B cell (primary cell): ENCODE data around the gene KCNK4. TPM values are rescaled to one million over a fixed set of nuclear protein-coding genes. Genes with fewer than 3 reads are reported as not detected.

Experiments used
- ATAC-seq: fragments of 200-7000 bp; cut with Tn5 transposase; one replicate; pipeline ENCODE4 v1.10.0; 2021; ENCODE audit warnings: low read depth, mild to moderate bottlenecking, moderate number of reproducible peaks, moderate library complexity
- CTCF ChIA-PET: fragments of 350-600 bp; sonication (Branson Sonifier 250); formaldehyde crosslinking; loops from one replicate; lab custom pipeline; 2021; ENCODE audit warnings: antibody characterized with exemption, inconsistent platforms; lab: Charles Lee
- POLR2A ChIA-PET: fragments of 350-600 bp; sonication (Branson Sonifier 250); formaldehyde crosslinking; loops from one replicate; lab custom pipeline; 2021; ENCODE audit warnings: antibody characterized with exemption; lab: Charles Lee
- DNase-seq: peaks from one replicate; pipeline ENCODE4 v3.0.0; 2013
- H2AFZ ChIP-seq: 2 replicates; pipeline ENCODE4 v1.6.1; 2012; ENCODE audit warnings: mild to moderate bottlenecking, low read depth, low read length; ENCODE audit not compliant: insufficient read depth, poor library complexity, severe bottlenecking
- H3K27ac ChIP-seq, 2 donors: 1 replicate in 1 of 2; 2 replicates in 1 of 2; pipeline ENCODE4 v1.5.1; 2012 to 2013; ENCODE audit warnings: low read length in 2 of 2, mild to moderate bottlenecking in 2 of 2, moderate library complexity in 1 of 2
- H3K27me3 ChIP-seq, 4 experiments: fragments of 200-600 bp in 1 of 4; sonication (generic) in 1 of 4; replicated peaks in 1 of 4; 1 replicate in 2 of 4; 2 replicates in 2 of 4; pipeline versions ENCODE4 v1.6.1 to v1.7.0; 2013 to 2016; ENCODE audit warnings: low read length in 3 of 4, mild to moderate bottlenecking in 2 of 4, mixed read lengths in 1 of 4, moderate library complexity in 1 of 4; ENCODE audit not compliant: insufficient read depth in 4 of 4, control insufficient read depth in 3 of 4; ENCODE audit errors: control extremely low read depth in 1 of 4
- H3K36me3 ChIP-seq, 2 experiments: replicated peaks in 1 of 2; 1 replicate in 1 of 2; 2 replicates in 1 of 2; pipeline versions ENCODE4 v1.6.1 to v1.7.1; 2013; ENCODE audit warnings: low read length in 1 of 2; ENCODE audit not compliant: insufficient read depth in 2 of 2, control insufficient read depth in 1 of 2; ENCODE audit errors: control extremely low read depth in 1 of 2, extremely low read depth in 1 of 2
- H3K4me1 ChIP-seq, 2 donors: fragments of 200-600 bp in 1 of 2; sonication (generic) in 1 of 2; 1 replicate in 1 of 2; 2 replicates in 1 of 2; pipeline versions ENCODE4 v1.5.1 to v1.6.1; 2013 to 2017; ENCODE audit warnings: low read length in 2 of 2; ENCODE audit not compliant: control insufficient read depth in 2 of 2, insufficient read depth in 2 of 2
- H3K4me2 ChIP-seq: replicated peaks from 2 replicates; pipeline ENCODE3; 2012; ENCODE audit warnings: mild to moderate bottlenecking, low read depth, low read length; ENCODE audit not compliant: poor library complexity, severe bottlenecking
- H3K4me3 ChIP-seq, 5 experiments: fragments of 200-600 bp in 1 of 5; sonication (generic) in 1 of 5; 1 replicate in 3 of 5; 2 replicates in 2 of 5; pipeline versions ENCODE4 v1.5.1 to v1.7.0; 2011 to 2016; ENCODE audit warnings: low read length in 4 of 5, mild to moderate bottlenecking in 4 of 5, low read depth in 2 of 5, control low read depth in 1 of 5, moderate library complexity in 1 of 5; ENCODE audit not compliant: insufficient read depth in 1 of 5; ENCODE audit errors: control extremely low read depth in 1 of 5, extremely low read depth in 1 of 5
- H3K79me2 ChIP-seq: fragments of 200-600 bp; sonication (generic); one replicate; pipeline ENCODE4 v1.6.0; 2016; ENCODE audit warnings: low read length; ENCODE audit not compliant: control insufficient read depth, insufficient read depth
- H3K9ac ChIP-seq: fragments of 200-600 bp; sonication (generic); 2 replicates; pipeline ENCODE4 v1.6.1; 2017; ENCODE audit warnings: mild to moderate bottlenecking, low read length, moderate library complexity
- H3K9me3 ChIP-seq, 3 donors: one replicate each; pipeline versions ENCODE4 v1.6.1 to v1.7.1; 2013; ENCODE audit warnings: low read length in 2 of 3; ENCODE audit not compliant: control insufficient read depth in 2 of 3, insufficient read depth in 1 of 3; ENCODE audit errors: control extremely low read depth in 1 of 3
- H4K20me1 ChIP-seq: 2 replicates; pipeline ENCODE4 v1.6.0; 2012; ENCODE audit warnings: mild to moderate bottlenecking, low read length; ENCODE audit not compliant: insufficient read depth, control insufficient read depth, poor library complexity, severe bottlenecking
- H3K27ac Mint-ChIP-seq: one replicate; pipeline ENCODE4 v1.8.0; 2021; ENCODE audit warnings: mixed read lengths
- H3K27me3 Mint-ChIP-seq: one replicate; pipeline ENCODE4 v1.8.0; 2021; ENCODE audit warnings: mixed read lengths
- H3K4me1 Mint-ChIP-seq: one replicate; pipeline ENCODE4 v1.8.0; 2021; ENCODE audit warnings: mixed read lengths
- H3K4me3 Mint-ChIP-seq: one replicate; pipeline ENCODE4 v1.8.0; 2021; ENCODE audit warnings: mixed read lengths
- H3K9me3 Mint-ChIP-seq: one replicate; pipeline ENCODE4 v1.8.0; 2022; ENCODE audit warnings: mixed read lengths; ENCODE audit not compliant: insufficient read depth
- CTCF ChIP-seq: fragments of 200-600 bp; IDR thresholded peaks from one replicate; pipeline ENCODE4 v1.8.0; 2022; ENCODE audit warnings: antibody characterized with exemption, mild to moderate bottlenecking
- EZH2 ChIP-seq: IDR thresholded peaks from 2 replicates; pipeline ENCODE4 v1.6.1; 2012; ENCODE audit warnings: borderline replicate concordance, low read depth, mild to moderate bottlenecking, moderate library complexity, low read length; ENCODE audit not compliant: insufficient read depth, poor library complexity, severe bottlenecking
- WGBS: methylation state at CpG from one replicate; pipeline ENCODE4 v1.1.5; 2013; ENCODE audit warnings: missing lambda C conversion rate; ENCODE audit not compliant: insufficient coverage; 5-methylcytosine and 5-hydroxymethylcytosine counted together
- intact Hi-C: fragments of 100-400 bp; cut with micrococcal nuclease; formaldehyde crosslinking; loops from one replicate; pipeline ENCODE4 v1.10.0; 2022
- polyA plus RNA-seq: library from polyadenylated mRNA; depleted of rRNA; stranded (reverse); fragments of >200 nt; gene quantifications from 2 replicates; pipeline ENCODE4 v1.2.3, GENCODE V29; 2012
- total RNA-seq, 2 donors: library from RNA; stranded (reverse); fragments of 120-200 nt in 1 of 2; gene quantifications; 1 replicate in 1 of 2; 2 replicates in 1 of 2; pipeline versions ENCODE4 v1.2.3 to v1.2.4, GENCODE V29; 2013 to 2022

Gene KCNK4
- total and polyA plus RNA-seq, 2 donors (not counting 1 experiment from before 2014, with no cell fraction given) = 0.32 TPM; not detected in 1

GRCh38 chr11:64318766-64319761, 28.0 kb downstream of the KCNK4 start:
- no peak for DNase-seq
- Mint-ChIP-seq H3K9me3 (no peaks in the 10 kb centered on the region), H3K27me3 (no peaks in the 10 kb centered on the region), H3K27ac (peak overlapping the region; percentile 100), H3K4me3 (peak overlapping the region; percentile 98), H3K4me1 (peaks cover 30% of the 10 kb centered on the region)
- Histone ChIP-seq H3K79me2 (peaks cover 5% of the 10 kb centered on the region), H4K20me1 (no peaks in the 10 kb centered on the region), H3K27me3 (no peaks in the 10 kb centered on the region), H3K36me3 (peaks cover 0 to 29% of the 10 kb centered on the region in 2 experiments), H3K4me2 (peak overlapping the region; percentile 99), H3K4me3 (peak overlapping the region; percentile 15 to 95 (median 76)), H3K27ac (peak overlapping the region; percentile 99 to 100), H2AFZ (peak overlapping the region; percentile 89), H3K9ac (peak overlapping the region; percentile 95), H3K9me3 (no peaks in the 10 kb centered on the region), H3K4me1 (peaks cover 8 to 26% of the 10 kb centered on the region in 2 donors)
- WGBS = 30% methylated on average over 12 of the region's 19 CpGs
- TF ChIP-seq EZH2 (no peak), CTCF (no peak)
- ChIA-PET POLR2A (interaction anchor here (0.5 to 2.6 kb wide), 8 partner anchors 12 to 134 kb away, joined by 4 to 50 read pairs (median 14); partner anchors contain the start of genes CCDC88B, ESRRA and FERMT3), CTCF (interaction anchor here (1.5 to 4.7 kb wide), 8 partner anchors 14 to 482 kb away, joined by 4 to 188 read pairs (median 25); partner anchors contain the start of genes CCDC88B and RPS6KA4)
- intact Hi-C loops = loop anchor here (1.0 to 5.0 kb wide), 5 partner anchors 16 to 423 kb away; partner anchors contain the start of genes CCDC88B, RASGRP2 and RPS6KA4
- ATAC-seq = no peak
